ENCODE results near the gene QKI. TPM values are rescaled to one million over a fixed set of nuclear protein-coding genes. Genes with fewer than 3 reads are reported as not detected.

QKI gene
- total and polyA plus RNA-seq, 2 donors (not counting 3 experiments of a cell fraction or from before 2014, with no cell fraction given): 178 to 232 TPM

GRCh38 chr6:163602851-163603250, 188.3 kb downstream of the QKI start:
- H3K9me3 ChIP-seq (replicated peaks; ENCODE audit: control insufficient read depth, insufficient read depth, low read length): no peaks in the 10 kb centered on the region
- H3K27ac ChIP-seq (ENCODE audit: insufficient read depth, low read depth, low read length): no peak overlapping the region
- no peak overlapping the region for H3K4me3 ChIP-seq (replicated peaks in 1 of 3; ENCODE audit: insufficient read depth in 1 of 3, low read depth in 1 of 3, low read length in 3 of 3)
- no peaks in the 10 kb centered on the region for H3K9me1 ChIP-seq (replicated peaks; ENCODE audit: control insufficient read depth, extremely low read depth, insufficient read depth, low read length)
- no peak overlapping the region for H2AFZ ChIP-seq (ENCODE audit: low read depth, low read length)
- peaks cover 0 to 4% of the 10 kb centered on the region in 2 experiments for H3K27me3 ChIP-seq (ENCODE audit: control insufficient read depth in 2 of 2, insufficient read depth in 2 of 2, low read length in 2 of 2)
- H3K36me3 ChIP-seq (ENCODE audit: control insufficient read depth in 2 of 2, extremely low read depth in 1 of 2, insufficient read depth in 2 of 2, low read length in 2 of 2): no peaks in the 10 kb centered on the region
- no peak overlapping the region for H3K4me2 ChIP-seq (ENCODE audit: insufficient read depth, low read length)
- no peak overlapping the region for H3K9ac ChIP-seq (replicated peaks; ENCODE audit: extremely low read depth, insufficient read depth, low read length)
- intact Hi-C loops (cut with micrococcal nuclease): no loop called here
- TF ChIP-seq POLR2A (IDR thresholded peaks at IDR 0.05; ENCODE audit: low read depth, low read length): no peak
- no peak for TF ChIP-seq MAX (IDR thresholded peaks at IDR 0.05; ENCODE audit: insufficient read depth, insufficient read length)
- no peak for TF ChIP-seq MYC (IDR thresholded peaks at IDR 0.05; ENCODE audit: low read depth, low read length)
- no peak for TF ChIP-seq GATA2 (IDR thresholded peaks at IDR 0.05; ENCODE audit: insufficient read depth, insufficient read length, low read depth, low read length)
- TF ChIP-seq JUN (IDR thresholded peaks at IDR 0.05; ENCODE audit: borderline replicate concordance, insufficient read depth, insufficient read length, low read depth): no peak
- no peak for TF ChIP-seq FOS (IDR thresholded peaks at IDR 0.05; ENCODE audit: borderline replicate concordance, insufficient read depth, low read length)
- no peak for TF ChIP-seq EZH2 (IDR thresholded peaks at IDR 0.05; ENCODE audit: borderline replicate concordance, low read depth, low read length, severe bottlenecking)
- no peak for TF ChIP-seq POLR2AphosphoS5 (IDR thresholded peaks at IDR 0.05; ENCODE audit: insufficient read depth, low read depth, low read length)
- no peak for TF ChIP-seq CTCF (IDR thresholded peaks at IDR 0.05; ENCODE audit: extremely low read depth in 1 of 2, insufficient read depth in 1 of 2, low read depth in 1 of 2, low read length in 2 of 2)
- ChIA-PET POLR2A (no interaction called here), CTCF (no interaction called here)
- H4K20me1 ChIP-seq (replicated peaks; ENCODE audit: control insufficient read depth, extremely low read depth, insufficient read depth, low read length): no peaks in the 10 kb centered on the region
- dilution Hi-C loops (cut with MboI; ENCODE audit: extremely low pct_ligation_motif_present, low sequenced_read_pairs): no loop called here
- no peaks in the 10 kb centered on the region for H3K79me2 ChIP-seq (ENCODE audit: control insufficient read depth, insufficient read depth, low read length)
- H3K4me1 ChIP-seq (ENCODE audit: control insufficient read depth, extremely low read depth, insufficient read depth, low read length): no peaks in the 10 kb centered on the region
- no peak for FAIRE-seq
- DNase-seq (ENCODE audit: low read depth, low spot score): no peak
- BruUV-seq (replicated peaks): no TSS peak

Measured in endothelial cell of umbilical vein (primary cell).